B cell (primary cell): Measurements from ENCODE around the gene TUBA1B. TPM values are rescaled to one million over a fixed set of nuclear protein-coding genes. Genes with fewer than 3 reads are reported as not detected.

ENCODE experiments used
- ATAC-seq: fragments of 200-7000 bp; cut with Tn5 transposase; one replicate; pipeline ENCODE4 v1.10.0; 2021; ENCODE audit warnings: low read depth, mild to moderate bottlenecking, moderate number of reproducible peaks, moderate library complexity
- CTCF ChIA-PET: fragments of 350-600 bp; sonication (Branson Sonifier 250); formaldehyde crosslinking; loops from one replicate; lab custom pipeline; 2021; ENCODE audit warnings: antibody characterized with exemption, inconsistent platforms; lab: Charles Lee
- POLR2A ChIA-PET: fragments of 350-600 bp; sonication (Branson Sonifier 250); formaldehyde crosslinking; loops from one replicate; lab custom pipeline; 2021; ENCODE audit warnings: antibody characterized with exemption; lab: Charles Lee
- DNase-seq: peaks from one replicate; pipeline ENCODE4 v3.0.0; 2013
- H2AFZ ChIP-seq: 2 replicates; pipeline ENCODE4 v1.6.1; 2012; ENCODE audit warnings: mild to moderate bottlenecking, low read depth, low read length; ENCODE audit not compliant: insufficient read depth, poor library complexity, severe bottlenecking
- H3K27ac ChIP-seq, 2 donors: 1 replicate in 1 of 2; 2 replicates in 1 of 2; pipeline ENCODE4 v1.5.1; 2012 to 2013; ENCODE audit warnings: low read length in 2 of 2, mild to moderate bottlenecking in 2 of 2, moderate library complexity in 1 of 2
- H3K27me3 ChIP-seq, 4 experiments: fragments of 200-600 bp in 1 of 4; sonication (generic) in 1 of 4; replicated peaks in 1 of 4; 1 replicate in 2 of 4; 2 replicates in 2 of 4; pipeline versions ENCODE4 v1.6.1 to v1.7.0; 2013 to 2016; ENCODE audit warnings: low read length in 3 of 4, mild to moderate bottlenecking in 2 of 4, mixed read lengths in 1 of 4, moderate library complexity in 1 of 4; ENCODE audit not compliant: insufficient read depth in 4 of 4, control insufficient read depth in 3 of 4; ENCODE audit errors: control extremely low read depth in 1 of 4
- H3K36me3 ChIP-seq, 2 experiments: replicated peaks in 1 of 2; 1 replicate in 1 of 2; 2 replicates in 1 of 2; pipeline versions ENCODE4 v1.6.1 to v1.7.1; 2013; ENCODE audit warnings: low read length in 1 of 2; ENCODE audit not compliant: insufficient read depth in 2 of 2, control insufficient read depth in 1 of 2; ENCODE audit errors: control extremely low read depth in 1 of 2, extremely low read depth in 1 of 2
- H3K4me1 ChIP-seq, 2 donors: fragments of 200-600 bp in 1 of 2; sonication (generic) in 1 of 2; 1 replicate in 1 of 2; 2 replicates in 1 of 2; pipeline versions ENCODE4 v1.5.1 to v1.6.1; 2013 to 2017; ENCODE audit warnings: low read length in 2 of 2; ENCODE audit not compliant: control insufficient read depth in 2 of 2, insufficient read depth in 2 of 2
- H3K4me2 ChIP-seq: replicated peaks from 2 replicates; pipeline ENCODE3; 2012; ENCODE audit warnings: mild to moderate bottlenecking, low read depth, low read length; ENCODE audit not compliant: poor library complexity, severe bottlenecking
- H3K4me3 ChIP-seq, 5 experiments: fragments of 200-600 bp in 1 of 5; sonication (generic) in 1 of 5; 1 replicate in 3 of 5; 2 replicates in 2 of 5; pipeline versions ENCODE4 v1.5.1 to v1.7.0; 2011 to 2016; ENCODE audit warnings: low read length in 4 of 5, mild to moderate bottlenecking in 4 of 5, low read depth in 2 of 5, control low read depth in 1 of 5, moderate library complexity in 1 of 5; ENCODE audit not compliant: insufficient read depth in 1 of 5; ENCODE audit errors: control extremely low read depth in 1 of 5, extremely low read depth in 1 of 5
- H3K79me2 ChIP-seq: fragments of 200-600 bp; sonication (generic); one replicate; pipeline ENCODE4 v1.6.0; 2016; ENCODE audit warnings: low read length; ENCODE audit not compliant: control insufficient read depth, insufficient read depth
- H3K9ac ChIP-seq: fragments of 200-600 bp; sonication (generic); 2 replicates; pipeline ENCODE4 v1.6.1; 2017; ENCODE audit warnings: mild to moderate bottlenecking, low read length, moderate library complexity
- H3K9me3 ChIP-seq, 3 donors: one replicate each; pipeline versions ENCODE4 v1.6.1 to v1.7.1; 2013; ENCODE audit warnings: low read length in 2 of 3; ENCODE audit not compliant: control insufficient read depth in 2 of 3, insufficient read depth in 1 of 3; ENCODE audit errors: control extremely low read depth in 1 of 3
- H4K20me1 ChIP-seq: 2 replicates; pipeline ENCODE4 v1.6.0; 2012; ENCODE audit warnings: mild to moderate bottlenecking, low read length; ENCODE audit not compliant: insufficient read depth, control insufficient read depth, poor library complexity, severe bottlenecking
- H3K27ac Mint-ChIP-seq: one replicate; pipeline ENCODE4 v1.8.0; 2021; ENCODE audit warnings: mixed read lengths
- H3K27me3 Mint-ChIP-seq: one replicate; pipeline ENCODE4 v1.8.0; 2021; ENCODE audit warnings: mixed read lengths
- H3K4me1 Mint-ChIP-seq: one replicate; pipeline ENCODE4 v1.8.0; 2021; ENCODE audit warnings: mixed read lengths
- H3K4me3 Mint-ChIP-seq: one replicate; pipeline ENCODE4 v1.8.0; 2021; ENCODE audit warnings: mixed read lengths
- H3K9me3 Mint-ChIP-seq: one replicate; pipeline ENCODE4 v1.8.0; 2022; ENCODE audit warnings: mixed read lengths; ENCODE audit not compliant: insufficient read depth
- CTCF ChIP-seq: fragments of 200-600 bp; IDR thresholded peaks from one replicate; pipeline ENCODE4 v1.8.0; 2022; ENCODE audit warnings: antibody characterized with exemption, mild to moderate bottlenecking
- EZH2 ChIP-seq: IDR thresholded peaks from 2 replicates; pipeline ENCODE4 v1.6.1; 2012; ENCODE audit warnings: borderline replicate concordance, low read depth, mild to moderate bottlenecking, moderate library complexity, low read length; ENCODE audit not compliant: insufficient read depth, poor library complexity, severe bottlenecking
- WGBS: methylation state at CpG from one replicate; pipeline ENCODE4 v1.1.5; 2013; ENCODE audit warnings: missing lambda C conversion rate; ENCODE audit not compliant: insufficient coverage; 5-methylcytosine and 5-hydroxymethylcytosine counted together
- intact Hi-C: fragments of 100-400 bp; cut with micrococcal nuclease; formaldehyde crosslinking; loops from one replicate; pipeline ENCODE4 v1.10.0; 2022
- polyA plus RNA-seq: library from polyadenylated mRNA; depleted of rRNA; stranded (reverse); fragments of >200 nt; gene quantifications from 2 replicates; pipeline ENCODE4 v1.2.3, GENCODE V29; 2012
- total RNA-seq, 2 donors: library from RNA; stranded (reverse); fragments of 120-200 nt in 1 of 2; gene quantifications; 1 replicate in 1 of 2; 2 replicates in 1 of 2; pipeline versions ENCODE4 v1.2.3 to v1.2.4, GENCODE V29; 2013 to 2022

TUBA1B gene
- total and polyA plus RNA-seq, 2 donors (not counting 1 experiment from before 2014, with no cell fraction given) = 327 to 615 TPM

- H4K20me1 ChIP-seq = no peaks in the 10 kb centered on the region
- Mint-ChIP-seq H3K4me3 (peak overlapping the region; percentile 88), H3K27ac (peak overlapping the region; percentile 87), H3K27me3 (no peaks in the 10 kb centered on the region), H3K9me3 (no peaks in the 10 kb centered on the region), H3K4me1 (peaks cover 29% of the 10 kb centered on the region)
- H3K4me1 ChIP-seq = peaks cover 27 to 31% of the 10 kb centered on the region in 2 donors
- intact Hi-C loops = loop anchor here (2.0 kb wide), 4 partner anchors 28 to 74 kb away; partner anchors contain the start of genes LMBR1L, TUBA1A and TUBA1B
- no peaks in the 10 kb centered on the region for H3K9me3 ChIP-seq
- ATAC-seq (peak; percentile 39), DNase-seq (peak; percentile 55)
- ChIA-PET CTCF (interaction anchor here (1.1 to 1.2 kb wide), 2 partner anchors 26 to 167 kb away, joined by 3 read pairs; no protein-coding TSS in a partner anchor), POLR2A (interaction anchor here (1.2 kb wide), 1 partner anchor 30 kb away, joined by 15 read pairs; the partner anchor contains the start of gene TUBA1B)
- peak overlapping the region; percentile 64 for H3K9ac ChIP-seq
- H3K79me2 ChIP-seq = no peaks in the 10 kb centered on the region
- peak overlapping the region in 4 of 5 experiments; percentile 12 to 65 (median 40) for H3K4me3 ChIP-seq
- peak overlapping the region; percentile 74 for H3K4me2 ChIP-seq
- no peaks in the 10 kb centered on the region for H3K27me3 ChIP-seq
- H3K27ac ChIP-seq = peak overlapping the region; percentile 66 to 75
- TF ChIP-seq CTCF (no peak), EZH2 (no peak)
- no peaks in the 10 kb centered on the region for H3K36me3 ChIP-seq
- 26% methylated on average over 6 of the region's 6 CpGs for WGBS
- H2AFZ ChIP-seq = peak overlapping the region; percentile 61
Measured at GRCh38 chr12:49161092-49161795, 30.0 kb upstream of the TUBA1B start.

GRCh38 chr12:49160399-49160798 is 29.2 kb upstream of the TUBA1B start:
- peak overlapping the region; percentile 74 for H3K4me2 ChIP-seq
- intact Hi-C loops = loop anchor here (2.0 kb wide), 4 partner anchors 28 to 74 kb away; partner anchors contain the start of genes LMBR1L, TUBA1A and TUBA1B
- H3K27ac ChIP-seq = peak overlapping the region; percentile 66 to 75
- H3K9ac ChIP-seq = peak overlapping the region; percentile 64
- H3K9me3 Mint-ChIP-seq = no peaks in the 10 kb centered on the region
- no peak for TF ChIP-seq CTCF
- no peak for TF ChIP-seq EZH2
- peaks cover 29% of the 10 kb centered on the region for H3K4me1 Mint-ChIP-seq
- no peaks in the 10 kb centered on the region for H3K27me3 ChIP-seq
- no CpG with 5 or more reads among the region's 2 CpGs for WGBS
- CTCF ChIA-PET = interaction anchor here (0.7 to 1.2 kb wide), 3 partner anchors 15 to 166 kb away, joined by 3 read pairs; no protein-coding TSS in a partner anchor
- ATAC-seq (peak; percentile 62), DNase-seq (peak; percentile 62)
- no peaks in the 10 kb centered on the region for H3K9me3 ChIP-seq
- peaks cover 27 to 31% of the 10 kb centered on the region in 2 donors for H3K4me1 ChIP-seq
- peak overlapping the region in 4 of 5 experiments; percentile 12 to 65 (median 40) for H3K4me3 ChIP-seq
- H3K27ac Mint-ChIP-seq = peak overlapping the region; percentile 87
- peak overlapping the region; percentile 61 for H2AFZ ChIP-seq
- H3K27me3 Mint-ChIP-seq = no peaks in the 10 kb centered on the region
- H3K79me2 ChIP-seq = no peaks in the 10 kb centered on the region
- peak overlapping the region; percentile 88 for H3K4me3 Mint-ChIP-seq
- H3K36me3 ChIP-seq = no peaks in the 10 kb centered on the region
- no peaks in the 10 kb centered on the region for H4K20me1 ChIP-seq
- POLR2A ChIA-PET = interaction anchor here (0.7 to 1.2 kb wide), 2 partner anchors 29 to 68 kb away, joined by 4 to 15 read pairs; partner anchors contain the start of gene TUBA1B
